ENCODE results near the gene SERPINB12. TPM values are rescaled to one million over a fixed set of nuclear protein-coding genes. Genes with fewer than 3 reads are reported as not detected.

Gene SERPINB12
- total and polyA plus RNA-seq, 2 of the 4 experiments (the other 2 are of a cell fraction) = not detected

DNA sequence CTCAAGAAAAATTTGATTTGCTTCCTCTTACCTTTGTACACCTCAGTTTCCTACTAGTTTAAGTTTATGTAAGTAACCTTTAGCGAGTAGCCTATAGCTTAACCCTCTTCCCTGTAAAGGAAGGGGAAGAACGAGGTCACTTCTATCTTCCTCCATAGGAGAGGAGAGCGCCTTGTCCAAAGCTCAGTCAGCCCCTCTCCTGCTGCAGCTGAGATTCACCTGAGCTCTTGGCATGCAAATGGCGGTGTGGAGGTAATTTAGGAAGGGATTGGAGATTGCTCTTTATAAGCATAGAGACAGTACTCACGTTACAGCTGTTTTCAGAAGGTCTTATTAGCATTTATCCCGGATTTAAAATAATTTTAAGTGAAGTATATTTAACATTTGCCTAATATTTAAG, 27.8 kb upstream of the SERPINB12 start:
- Histone ChIP-seq H4K5ac (ENCODE audit: low read depth, low read length) (no peak overlapping the region), H3K9ac (ENCODE audit: low read depth, low read length) (no peak overlapping the region), H3K79me1 (ENCODE audit: low read depth in 1 of 2, low read length in 2 of 2) (no peaks in the 10 kb centered on the region), H3K36me3 (ENCODE audit: control insufficient read depth, insufficient read depth, low read length) (no peaks in the 10 kb centered on the region), H3K4me2 (ENCODE audit: low read depth, low read length) (no peak overlapping the region), H4K20me1 (ENCODE audit: insufficient read depth, low read length) (no peaks in the 10 kb centered on the region), H3K27me3 (ENCODE audit: control insufficient read depth, insufficient read depth, low read length) (peaks cover 15% of the 10 kb centered on the region), H3K4me3 (ENCODE audit: insufficient read depth, low read depth, low read length) (no peak overlapping the region), H3K4me1 (ENCODE audit: control insufficient read depth, insufficient read depth, low read length) (no peaks in the 10 kb centered on the region), H2BK5ac (ENCODE audit: low read depth, low read length, poor library complexity, severe bottlenecking) (no peak overlapping the region), H3K9me3 (ENCODE audit: control insufficient read depth, insufficient read depth, low read length) (no peaks in the 10 kb centered on the region), H4K8ac (ENCODE audit: low read depth in 2 of 2, low read length in 2 of 2) (no peak overlapping the region), H3K18ac (ENCODE audit: low read depth, low read length) (no peak overlapping the region), H3K4ac (ENCODE audit: low read depth, low read length) (no peak overlapping the region), H2BK15ac (ENCODE audit: low read depth, low read length) (no peak overlapping the region), H3K9me1 (ENCODE audit: insufficient read depth, low read length) (no peaks in the 10 kb centered on the region), H2AFZ (replicated peaks; ENCODE audit: low read length, poor library complexity) (no peak overlapping the region), H2BK120ac (ENCODE audit: low read depth, low read length) (no peak overlapping the region), H3K23ac (ENCODE audit: low read depth, low read length) (no peak overlapping the region), H3K56ac (ENCODE audit: extremely low read depth, insufficient read depth, low read length) (no peak overlapping the region), H4K91ac (ENCODE audit: insufficient read depth, low read depth, low read length) (no peak overlapping the region), H3K27ac (ENCODE audit: insufficient read depth, low read length) (no peak overlapping the region), H2BK20ac (ENCODE audit: low read depth, low read length) (no peak overlapping the region), H2AK5ac (ENCODE audit: low read depth, low read length) (no peak overlapping the region), H2AK9ac (replicated peaks; ENCODE audit: low read depth, low read length, poor library complexity) (no peak overlapping the region), H3K14ac (replicated peaks; ENCODE audit: low read depth, low read length) (no peak overlapping the region)
- dilution Hi-C loops (cut with HindIII; ENCODE audit: low sequenced_read_pairs, unreplicated experiment) = no loop called here
- TF ChIP-seq CEBPB (IDR thresholded peaks at IDR 0.05; ENCODE audit: low read depth, low read length) = no peak
- TF ChIP-seq MAFK (IDR thresholded peaks at IDR 0.05; ENCODE audit: low read depth, low read length) = no peak
- TF ChIP-seq, protein P1, sequence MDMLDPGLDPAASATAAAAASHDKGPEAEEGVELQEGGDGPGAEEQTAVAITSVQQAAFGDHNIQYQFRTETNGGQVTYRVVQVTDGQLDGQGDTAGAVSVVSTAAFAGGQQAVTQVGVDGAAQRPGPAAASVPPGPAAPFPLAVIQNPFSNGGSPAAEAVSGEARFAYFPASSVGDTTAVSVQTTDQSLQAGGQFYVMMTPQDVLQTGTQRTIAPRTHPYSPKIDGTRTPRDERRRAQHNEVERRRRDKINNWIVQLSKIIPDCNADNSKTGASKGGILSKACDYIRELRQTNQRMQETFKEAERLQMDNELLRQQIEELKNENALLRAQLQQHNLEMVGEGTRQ (IDR thresholded peaks at IDR 0.05; ENCODE audit: low read depth, low read length) = no peak
- TF ChIP-seq CHD1 (IDR thresholded peaks at IDR 0.05; ENCODE audit: low read depth, low read length) = no peak
- no peak for TF ChIP-seq NFE2L2 (IDR thresholded peaks at IDR 0.05; ENCODE audit: low read depth, low read length)
- CTCF ChIA-PET = interaction anchor here (0.7 kb wide), 1 partner anchor 8 kb away, joined by 3 read pairs; no protein-coding TSS in a partner anchor
- DNase-seq (no peak), ATAC-seq (ENCODE audit: low read depth) (no peak)
- in situ Hi-C loops (cut with MboI; ENCODE audit: low sequenced_read_pairs) = no loop called here
- POLR2A ChIA-PET (ENCODE audit: unreplicated experiment) = no interaction called here
- WGBS, 2 experiments (ENCODE audit: extremely low coverage in 2 of 2, insufficient read length in 1 of 2) = no CpG with 5 or more reads among the region's 6 CpGs
- BruUV-seq (replicated peaks) = no TSS peak
- intact Hi-C loops (cut with micrococcal nuclease) = no loop called here

All from IMR-90 (cell line).